ENCODE measurements around the gene RBBP4. TPM values are rescaled to one million over a fixed set of nuclear protein-coding genes. Genes with fewer than 3 reads are reported as not detected.

The RBBP4 gene
- total and polyA plus RNA-seq, 2 of the 13 experiments (the other 11 are each of a cell fraction or from before 2014, with no cell fraction given): 64.4 to 166 TPM

GRCh38 chr1:32729254-32730046 is 78.4 kb downstream of the RBBP4 start:
- Histone ChIP-seq H3K4me2 (ENCODE audit: low read depth, low read length) (0 out of 2 replicates have a peak overlapping the region, but pooled peaks have one; percentile 28), H3K27me3 (ENCODE audit: control insufficient read depth in 1 of 2, insufficient read depth in 2 of 2, low read length in 2 of 2) (peaks cover 2 to 10% of the 10 kb centered on the region in 2 experiments; a peak in 2 of 5 replicates), H3K36me3 (replicated peaks in 1 of 2; ENCODE audit: control insufficient read depth in 1 of 2, insufficient read depth in 2 of 2, low read length in 2 of 2) (no peaks in the 10 kb centered on the region), H3K4me1 (ENCODE audit: insufficient read depth, low read length) (peaks cover 54% of the 10 kb centered on the region), H4K20me1 (ENCODE audit: insufficient read depth, low read length) (no peaks in the 10 kb centered on the region), H3K9ac (ENCODE audit: insufficient read depth, low read depth, low read length) (no peak overlapping the region), H3K27ac (ENCODE audit: extremely low read length, insufficient read depth, low read length) (no peak overlapping the region), H3K79me2 (ENCODE audit: insufficient read depth, low read length) (no peaks in the 10 kb centered on the region), H3K4me3 (replicated peaks in 1 of 3; ENCODE audit: insufficient read depth in 1 of 3, low read depth in 2 of 3, low read length in 3 of 3) (no peak overlapping the region), H2AFZ (ENCODE audit: low read length) (no peak overlapping the region), H3K9me3 (ENCODE audit: low read length) (no peaks in the 10 kb centered on the region)
- ChIA-PET POLR2A (interaction anchor here (0.7 to 2.0 kb wide), 8 partner anchors 8 to 78 kb away, joined by 3 to 9 read pairs (median 5); partner anchors contain the start of gene RBBP4), CTCF (ENCODE audit: low intra/inter-chr PET ratio, low total read pairs) (interaction anchor here (2.2 kb wide), 1 partner anchor 18 kb away, joined by 6 read pairs; no protein-coding TSS in a partner anchor)
- FAIRE-seq (no peak), DNase-seq (ENCODE audit: low spot score) (no peak), ATAC-seq (peak; percentile 74)
- BruUV-seq (replicated peaks): no TSS peak
- intact Hi-C loops (cut with micrococcal nuclease; ENCODE audit: unreplicated experiment) (loop anchor here (2.0 kb wide), 1 partner anchor 17 kb away; no protein-coding TSS in a partner anchor), in situ Hi-C loops (cut with HindIII; ENCODE audit: extremely low pct_ligation_motif_present, low pct_unique_long_range_greater_than_20kb) (no loop called here)
- 22% methylated on average over 14 of the region's 14 CpGs for WGBS (ENCODE audit: low lambda C conversion rate)
- TF ChIP-seq ZNF124 (CRISPR knock-in tag; IDR thresholded peaks at IDR 0.05) (no peak), ZNF121 (CRISPR knock-in tag; IDR thresholded peaks at IDR 0.05) (peak; percentile 93), HMGXB3 (CRISPR knock-in tag; IDR thresholded peaks at IDR 0.05; ENCODE audit: borderline replicate concordance) (no peak), STAG1 (CRISPR knock-in tag; IDR thresholded peaks at IDR 0.05) (no peak), ZNF557 (CRISPR knock-in tag; IDR thresholded peaks at IDR 0.05) (no peak), KDM1A (CRISPR knock-in tag; IDR thresholded peaks at IDR 0.05) (peak; percentile 43; the same call in 1 of the 2 replicates), CTCF (CRISPR knock-in tag; IDR thresholded peaks at IDR 0.05) (0 out of 2 replicates have a peak, but pooled peaks have one; percentile 3)
- TF ChIP-seq, protein P1, sequence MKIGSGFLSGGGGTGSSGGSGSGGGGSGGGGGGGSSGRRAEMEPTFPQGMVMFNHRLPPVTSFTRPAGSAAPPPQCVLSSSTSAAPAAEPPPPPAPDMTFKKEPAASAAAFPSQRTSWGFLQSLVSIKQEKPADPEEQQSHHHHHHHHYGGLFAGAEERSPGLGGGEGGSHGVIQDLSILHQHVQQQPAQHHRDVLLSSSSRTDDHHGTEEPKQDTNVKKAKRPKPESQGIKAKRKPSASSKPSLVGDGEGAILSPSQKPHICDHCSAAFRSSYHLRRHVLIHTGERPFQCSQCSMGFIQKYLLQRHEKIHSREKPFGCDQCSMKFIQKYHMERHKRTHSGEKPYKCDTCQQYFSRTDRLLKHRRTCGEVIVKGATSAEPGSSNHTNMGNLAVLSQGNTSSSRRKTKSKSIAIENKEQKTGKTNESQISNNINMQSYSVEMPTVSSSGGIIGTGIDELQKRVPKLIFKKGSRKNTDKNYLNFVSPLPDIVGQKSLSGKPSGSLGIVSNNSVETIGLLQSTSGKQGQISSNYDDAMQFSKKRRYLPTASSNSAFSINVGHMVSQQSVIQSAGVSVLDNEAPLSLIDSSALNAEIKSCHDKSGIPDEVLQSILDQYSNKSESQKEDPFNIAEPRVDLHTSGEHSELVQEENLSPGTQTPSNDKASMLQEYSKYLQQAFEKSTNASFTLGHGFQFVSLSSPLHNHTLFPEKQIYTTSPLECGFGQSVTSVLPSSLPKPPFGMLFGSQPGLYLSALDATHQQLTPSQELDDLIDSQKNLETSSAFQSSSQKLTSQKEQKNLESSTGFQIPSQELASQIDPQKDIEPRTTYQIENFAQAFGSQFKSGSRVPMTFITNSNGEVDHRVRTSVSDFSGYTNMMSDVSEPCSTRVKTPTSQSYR (CRISPR knock-in tag; IDR thresholded peaks at IDR 0.05; ENCODE audit: borderline replicate concordance): no peak
